ENCODE measurements around the gene FREM1. TPM values are rescaled to one million over a fixed set of nuclear protein-coding genes. Genes with fewer than 3 reads are reported as not detected.

FREM1 gene
- total and polyA plus RNA-seq, 9 donors = 0.61 to 9.2 (median 2.8) TPM

DNA sequence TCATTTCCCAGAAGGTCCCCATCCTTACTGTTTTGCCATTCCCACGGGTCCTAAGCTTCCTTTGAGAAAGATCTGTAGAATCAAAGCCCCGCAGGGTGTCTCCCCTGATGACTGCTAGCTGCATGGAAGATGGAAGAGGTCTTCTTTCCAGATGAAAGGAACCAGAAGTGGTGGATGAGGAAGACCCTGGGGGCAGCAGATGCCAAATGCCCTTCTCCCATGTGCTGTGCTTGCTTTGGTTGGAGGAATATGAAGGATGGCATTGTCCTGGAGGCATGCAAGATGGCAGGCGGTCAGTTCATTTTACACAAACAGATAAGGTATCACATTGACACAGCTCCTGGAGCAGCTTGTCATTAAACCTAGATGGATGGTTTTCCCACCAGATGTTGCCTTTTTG is 161.9 kb downstream of the FREM1 start:
- no peak overlapping the region for H3K4me3 ChIP-seq
- H3K27me3 ChIP-seq = no peaks in the 10 kb centered on the region
- no peak for TF ChIP-seq POLR2A (IDR thresholded peaks at IDR 0.05)
- TF ChIP-seq, protein P1, sequence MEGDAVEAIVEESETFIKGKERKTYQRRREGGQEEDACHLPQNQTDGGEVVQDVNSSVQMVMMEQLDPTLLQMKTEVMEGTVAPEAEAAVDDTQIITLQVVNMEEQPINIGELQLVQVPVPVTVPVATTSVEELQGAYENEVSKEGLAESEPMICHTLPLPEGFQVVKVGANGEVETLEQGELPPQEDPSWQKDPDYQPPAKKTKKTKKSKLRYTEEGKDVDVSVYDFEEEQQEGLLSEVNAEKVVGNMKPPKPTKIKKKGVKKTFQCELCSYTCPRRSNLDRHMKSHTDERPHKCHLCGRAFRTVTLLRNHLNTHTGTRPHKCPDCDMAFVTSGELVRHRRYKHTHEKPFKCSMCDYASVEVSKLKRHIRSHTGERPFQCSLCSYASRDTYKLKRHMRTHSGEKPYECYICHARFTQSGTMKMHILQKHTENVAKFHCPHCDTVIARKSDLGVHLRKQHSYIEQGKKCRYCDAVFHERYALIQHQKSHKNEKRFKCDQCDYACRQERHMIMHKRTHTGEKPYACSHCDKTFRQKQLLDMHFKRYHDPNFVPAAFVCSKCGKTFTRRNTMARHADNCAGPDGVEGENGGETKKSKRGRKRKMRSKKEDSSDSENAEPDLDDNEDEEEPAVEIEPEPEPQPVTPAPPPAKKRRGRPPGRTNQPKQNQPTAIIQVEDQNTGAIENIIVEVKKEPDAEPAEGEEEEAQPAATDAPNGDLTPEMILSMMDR (IDR thresholded peaks at IDR 0.05) = no peak
- TF ChIP-seq EP300 (IDR thresholded peaks at IDR 0.05) = no peak
- H3K9me3 ChIP-seq = no peaks in the 10 kb centered on the region
- no peaks in the 10 kb centered on the region for H3K4me1 ChIP-seq (ENCODE audit: insufficient read depth)
- no peak for DNase-seq
- intact Hi-C loops (cut with DNase I) = no loop called here
- no peaks in the 10 kb centered on the region for H3K36me3 ChIP-seq
- H3K27ac ChIP-seq = no peak overlapping the region
- WGBS, 3 donors = 89 to 95% (median 94%) methylated on average over 3 of the region's 3 CpGs

DNA sequence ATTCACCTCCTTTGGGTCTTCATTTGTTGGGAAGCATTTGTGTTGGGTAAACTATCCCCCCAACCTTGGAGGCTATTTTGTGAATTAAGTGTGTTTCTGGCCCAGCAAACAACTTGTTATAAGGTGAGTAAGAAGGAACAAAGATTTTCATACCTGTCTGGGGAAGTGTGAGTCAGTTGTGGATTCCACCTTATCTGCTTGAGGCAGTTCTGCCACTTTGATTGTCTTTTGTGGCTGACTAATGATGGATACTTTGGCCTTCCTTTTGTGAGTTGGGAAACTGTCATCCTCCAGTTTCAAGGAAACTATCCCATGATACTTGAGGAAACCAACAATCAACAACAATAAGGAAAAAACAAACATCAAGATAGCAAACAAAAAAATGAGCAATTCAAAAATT is 163.1 kb downstream of the FREM1 start:
- intact Hi-C loops (cut with DNase I) = no loop called here
- no peak overlapping the region for H3K4me3 ChIP-seq
- H3K27ac ChIP-seq = no peak overlapping the region
- H3K27me3 ChIP-seq = no peaks in the 10 kb centered on the region
- DNase-seq = no peak
- no peaks in the 10 kb centered on the region for H3K9me3 ChIP-seq
- H3K36me3 ChIP-seq = no peaks in the 10 kb centered on the region
- no peak for TF ChIP-seq POLR2A (IDR thresholded peaks at IDR 0.05)
- TF ChIP-seq, protein P1 (IDR thresholded peaks at IDR 0.05) = no peak
- TF ChIP-seq EP300 (IDR thresholded peaks at IDR 0.05) = no peak
- no peaks in the 10 kb centered on the region for H3K4me1 ChIP-seq (ENCODE audit: insufficient read depth)

- no peak for TF ChIP-seq POLR2A (IDR thresholded peaks at IDR 0.05)
- no peak for TF ChIP-seq EP300 (IDR thresholded peaks at IDR 0.05)
- TF ChIP-seq, protein P1 (IDR thresholded peaks at IDR 0.05) = no peak
- DNase-seq = no peak
- Histone ChIP-seq H3K4me3 (no peak overlapping the region), H3K27me3 (no peaks in the 10 kb centered on the region), H3K9me3 (no peaks in the 10 kb centered on the region), H3K4me1 (ENCODE audit: insufficient read depth) (no peaks in the 10 kb centered on the region), H3K36me3 (no peaks in the 10 kb centered on the region), H3K27ac (no peak overlapping the region)
- intact Hi-C loops (cut with DNase I) = no loop called here
- 79 to 95% (median 94%) methylated on average over 3 of the region's 3 CpGs for WGBS, 3 donors
These were observed 163.6 kb downstream of the FREM1 start for GRCh38 chr9:14746626-14747025.

DNA sequence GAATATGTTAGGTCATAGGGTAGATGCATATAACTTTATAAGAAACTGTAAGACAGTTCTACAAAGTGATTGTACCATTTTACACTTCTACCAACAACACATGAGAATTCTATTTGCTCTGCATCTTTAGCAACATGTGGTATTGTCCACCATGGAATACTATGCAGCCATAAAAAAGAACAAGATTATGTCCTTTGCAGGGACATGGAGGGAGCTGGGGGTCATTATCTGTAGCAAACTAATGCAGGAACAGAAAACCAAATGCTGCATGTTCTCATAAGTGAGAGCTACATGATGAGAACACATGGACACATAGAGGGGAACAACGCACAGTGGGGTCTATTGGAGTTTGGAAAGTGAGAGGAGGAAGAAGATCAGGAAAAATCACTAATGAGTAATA is 165.5 kb downstream of the FREM1 start:
- TF ChIP-seq, protein P1 (IDR thresholded peaks at IDR 0.05) = no peak
- TF ChIP-seq POLR2A (IDR thresholded peaks at IDR 0.05) = no peak
- no peak for TF ChIP-seq EP300 (IDR thresholded peaks at IDR 0.05)
- H3K27ac ChIP-seq = no peak overlapping the region
- no peak for DNase-seq
- H3K9me3 ChIP-seq = no peaks in the 10 kb centered on the region
- no peaks in the 10 kb centered on the region for H3K4me1 ChIP-seq (ENCODE audit: insufficient read depth)
- H3K36me3 ChIP-seq = no peaks in the 10 kb centered on the region
- WGBS, 3 donors = 97 to 100% (median 100%) methylated on average over 1 of the region's 1 CpG
- H3K27me3 ChIP-seq = no peaks in the 10 kb centered on the region
- intact Hi-C loops (cut with DNase I) = no loop called here
- H3K4me3 ChIP-seq = no peak overlapping the region

DNA sequence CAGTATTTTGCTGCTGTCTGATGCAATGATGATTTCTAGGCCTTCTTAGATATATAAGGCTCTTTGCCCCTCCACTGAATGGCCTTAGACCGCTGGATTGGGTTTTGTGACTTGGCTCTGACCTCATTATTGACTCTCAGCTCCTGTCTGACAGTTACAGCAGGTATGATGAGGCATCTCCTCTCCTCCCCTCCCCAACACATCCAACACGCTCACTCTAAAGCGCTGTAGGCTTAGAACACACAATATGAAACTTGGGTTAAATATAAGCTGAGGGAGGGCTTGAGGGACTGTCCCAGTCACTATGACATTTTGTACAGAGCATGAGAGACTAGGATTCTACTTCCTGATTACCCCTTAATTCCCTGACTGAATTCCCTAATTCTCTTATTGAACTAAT is 168.9 kb downstream of the FREM1 start:
- Histone ChIP-seq H3K27me3 (no peaks in the 10 kb centered on the region), H3K27ac (no peak overlapping the region), H3K4me3 (no peak overlapping the region), H3K4me1 (ENCODE audit: insufficient read depth) (no peaks in the 10 kb centered on the region), H3K9me3 (no peaks in the 10 kb centered on the region), H3K36me3 (no peaks in the 10 kb centered on the region)
- no peak for DNase-seq
- no peak for TF ChIP-seq POLR2A (IDR thresholded peaks at IDR 0.05)
- TF ChIP-seq, protein P1 (IDR thresholded peaks at IDR 0.05) = no peak
- TF ChIP-seq EP300 (IDR thresholded peaks at IDR 0.05) = no peak
- intact Hi-C loops (cut with DNase I) = no loop called here
- WGBS, 3 donors = 90 to 92% (median 90%) methylated on average over 3 of the region's 3 CpGs
